Activated CD4-positive, alpha-beta T cell treated with anti-CD3 and anti-CD28 coated beads, Interleukin-2, amount 50 U/mL, for 24 hours (primary cell): ENCODE measurements around the gene TRPV6.

Experiments used
- DNase-seq, 2 donors: peaks; one replicate each; pipeline ENCODE4 v3.0.0-alpha.2; 2020; ENCODE audit warnings: low read depth in 1 of 2, low spot score in 1 of 2

The TRPV6 gene

DNA sequence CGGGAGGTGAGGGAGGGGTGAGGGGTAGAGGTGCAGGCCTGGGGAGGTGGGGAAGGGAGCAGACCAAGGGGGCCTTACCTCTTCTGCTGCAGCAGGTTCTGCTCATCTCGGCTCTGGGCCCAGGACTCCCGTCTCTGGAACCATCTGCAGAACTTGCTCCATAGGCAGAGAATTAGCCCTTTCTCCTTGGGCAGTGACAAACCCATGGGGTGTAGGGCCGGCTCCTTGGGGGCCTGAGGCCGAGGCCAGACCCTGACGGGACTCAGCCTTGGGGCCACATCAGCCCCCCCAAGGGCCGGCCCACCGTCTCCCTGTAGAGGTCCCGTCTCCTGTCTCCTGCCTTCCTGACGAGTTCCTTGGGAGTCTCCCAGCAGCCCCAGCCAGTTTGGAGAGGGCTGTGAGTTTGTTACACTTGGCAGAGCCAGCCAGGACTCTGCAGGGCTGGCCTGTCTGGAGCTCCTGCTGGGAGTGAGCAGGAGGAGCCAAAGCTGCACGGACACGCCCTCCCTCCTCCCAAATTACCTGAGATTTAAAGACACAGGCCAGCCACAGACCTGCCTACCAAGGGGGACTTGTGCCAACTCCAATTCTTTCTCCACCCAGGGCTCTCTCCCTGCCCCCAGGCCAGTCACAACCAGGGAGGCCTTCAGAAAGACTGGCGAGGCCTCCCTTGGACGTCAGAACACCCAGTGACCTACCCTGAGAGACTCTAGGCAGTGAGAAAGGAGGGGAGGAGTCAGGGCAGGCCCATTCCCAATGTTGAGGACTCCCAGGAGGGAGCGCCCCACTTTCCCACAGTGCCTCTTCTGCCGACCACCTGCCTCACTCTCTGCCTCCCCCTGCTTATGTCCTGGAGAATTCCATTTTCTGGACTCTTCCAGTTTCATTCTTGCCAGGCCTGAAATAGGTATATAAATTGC, at the start of gene TRPV6:
TRPV6 (minus strand) TSS at position 435 of the 920 bp plus-strand sequence.
- no peak for DNase-seq

DNA sequence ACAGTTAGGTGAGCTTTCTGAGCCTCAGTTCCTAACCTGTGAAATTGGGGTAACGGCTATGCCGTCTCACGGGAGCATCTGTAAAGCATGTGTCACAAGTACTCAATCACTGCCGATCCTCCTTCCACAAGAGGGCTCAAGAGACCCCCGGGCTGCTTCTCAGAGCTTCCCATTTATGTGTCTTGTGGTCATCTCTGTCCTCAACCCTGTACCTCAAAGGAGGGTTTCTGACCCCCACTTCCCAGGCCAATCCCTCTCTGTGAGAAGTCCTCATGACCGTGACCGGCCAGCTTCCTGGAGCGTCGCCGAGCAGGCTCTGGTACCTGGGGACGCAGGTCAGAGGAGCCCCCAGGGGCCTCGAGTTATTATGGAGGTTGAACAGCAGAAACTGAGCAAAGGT, 48.5 kb upstream of the TRPV6 start:
- no peak for DNase-seq

GRCh38 chr7:142933624-142934023, 48.1 kb upstream of the TRPV6 start, which contains the start of gene TRPV5:
Gene TRPV5 (minus strand): TSS chr7:142933746. CDS start chr7:142933459, 287 bp downstream.
- no peak for DNase-seq

GRCh38 chr7:142933092-142933475, 47.5 kb upstream of the TRPV6 start:
- no peak for DNase-seq

DNA sequence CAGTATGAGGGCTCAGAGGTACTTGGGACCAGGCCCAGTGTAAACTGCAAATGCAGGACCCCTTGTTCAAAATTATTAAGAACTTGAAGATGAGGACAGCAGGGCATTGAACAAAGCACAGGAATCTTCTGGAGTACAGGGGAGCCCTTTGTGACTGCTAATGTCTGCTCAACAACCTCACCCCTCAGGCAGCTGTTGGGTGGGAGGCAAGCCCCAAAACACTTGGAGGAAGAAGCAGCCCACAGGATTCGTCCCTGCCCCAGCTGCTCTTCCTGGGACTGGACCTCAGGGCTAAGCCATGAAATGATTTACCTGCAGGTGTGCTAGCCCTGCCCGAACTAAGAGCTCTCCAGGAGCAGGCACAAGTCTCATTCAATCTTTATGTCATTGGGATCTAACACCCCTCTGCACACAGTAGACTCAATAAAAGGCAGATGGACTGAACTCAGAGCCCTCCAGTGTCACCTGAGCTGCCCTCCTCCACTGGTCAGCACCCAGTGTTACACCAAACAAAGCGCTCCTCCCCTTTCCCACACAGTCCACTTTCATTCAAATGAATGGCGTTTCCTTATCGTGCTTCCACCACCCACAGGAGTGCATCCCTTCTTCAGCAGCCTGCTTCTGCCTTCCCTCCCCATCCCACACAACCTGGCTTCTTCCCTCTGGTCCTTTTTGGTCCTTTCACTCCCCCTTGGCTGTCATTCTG, 47.0 kb upstream of the TRPV6 start:
- DNase-seq: no peak

DNA sequence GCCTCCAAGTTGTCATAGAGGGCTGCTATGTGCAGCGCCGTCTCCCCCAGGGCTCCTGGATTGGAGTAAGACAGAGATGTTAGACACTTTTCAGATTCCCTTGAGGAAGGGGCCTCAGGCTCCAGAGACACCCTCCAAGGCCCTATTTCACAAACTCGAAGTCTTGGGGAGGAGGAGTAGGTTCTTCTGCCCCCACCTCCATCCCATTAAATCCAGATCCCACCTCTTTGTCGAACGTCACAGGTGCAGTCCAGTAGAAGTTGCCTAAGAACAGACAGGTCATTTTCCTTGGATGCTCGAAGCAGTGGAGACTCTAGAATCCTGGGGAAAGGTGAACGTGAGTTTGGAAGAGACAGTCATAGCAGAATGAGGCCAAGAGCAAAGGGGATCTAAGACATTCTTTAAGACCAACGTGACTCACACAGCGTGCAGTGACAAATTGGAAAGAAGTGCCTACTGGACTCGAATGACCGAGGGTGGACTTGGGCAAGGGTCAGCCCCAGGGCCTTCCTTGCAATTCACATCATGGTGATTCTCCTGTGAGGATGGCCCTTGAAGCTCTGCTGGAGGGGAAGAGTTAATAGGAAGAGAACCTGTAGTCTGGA, 44.7 kb upstream of the TRPV6 start:
- DNase-seq: no peak

DNA sequence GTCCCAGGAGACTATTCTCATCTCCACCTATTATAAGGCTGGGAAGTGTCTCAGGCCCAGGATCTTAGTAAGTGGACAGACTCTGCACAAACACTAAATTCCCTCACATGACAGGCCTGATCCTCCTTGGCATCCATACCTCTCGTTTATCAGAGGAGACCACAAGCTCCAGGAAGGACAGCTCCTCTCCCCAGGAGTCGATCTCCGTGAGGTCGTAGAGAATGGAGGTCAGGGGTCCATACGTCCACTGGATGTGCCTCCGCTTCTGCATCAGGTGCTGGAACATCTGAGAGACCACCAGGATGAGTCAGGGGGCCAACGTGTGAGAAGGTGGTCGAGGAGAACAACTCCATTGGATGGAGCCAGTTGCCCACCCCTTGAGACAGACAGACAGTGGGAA, 42.4 kb upstream of the TRPV6 start:
- DNase-seq: no peak

DNA sequence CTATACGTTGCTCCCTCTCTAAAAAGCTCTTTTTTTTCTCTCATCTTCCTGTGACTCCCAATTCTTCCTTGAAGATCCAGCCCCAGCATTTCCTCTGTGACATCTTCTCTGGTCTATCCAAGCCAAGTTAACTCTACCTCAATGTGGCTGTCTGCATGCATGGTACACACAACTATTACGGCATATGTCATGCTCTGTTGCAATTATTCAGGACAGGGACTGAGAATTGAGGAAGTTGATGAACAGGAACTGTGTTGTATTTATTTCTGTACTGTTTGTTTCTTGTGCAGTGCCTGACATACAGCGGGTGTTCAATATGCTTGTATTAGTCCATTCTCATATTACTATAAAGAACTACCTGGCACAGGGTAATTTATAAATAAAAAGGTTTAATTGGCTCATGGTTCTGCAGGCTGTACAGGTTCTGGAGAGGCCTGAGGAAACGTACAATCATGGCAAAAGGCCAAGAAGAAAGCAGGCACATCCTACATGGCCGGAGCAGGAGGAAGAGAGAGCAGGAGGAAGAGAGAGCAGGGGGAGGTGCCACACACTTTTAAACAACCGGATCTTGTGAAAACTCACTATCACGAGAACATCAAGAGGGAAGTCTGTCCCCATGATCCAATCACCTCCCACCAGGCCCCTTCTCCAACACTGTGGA, 41.7 kb upstream of the TRPV6 start:
- DNase-seq: no peak

DNA sequence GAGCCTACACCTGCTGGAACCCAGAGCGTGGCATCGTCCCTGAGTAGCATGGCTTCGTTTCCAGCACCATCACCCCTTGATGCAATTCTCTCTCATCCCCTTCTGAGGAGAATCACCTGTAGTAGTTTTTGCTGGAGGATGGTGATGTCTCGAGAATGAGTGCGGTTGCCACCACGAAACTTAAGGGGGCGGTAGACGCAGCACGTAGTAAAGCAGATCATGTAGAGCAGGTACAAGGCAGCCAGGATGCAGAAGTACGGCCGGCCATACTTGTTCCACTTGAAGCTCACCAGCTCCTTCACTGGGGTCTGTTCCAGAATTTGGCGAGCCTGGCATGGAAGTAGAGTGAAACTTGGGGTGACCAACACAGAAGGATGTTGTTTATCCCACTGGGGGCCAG, 39.9 kb upstream of the TRPV6 start:
- DNase-seq: no peak

- DNase-seq: no peak
Measured at GRCh38 chr7:142923391-142923790, 37.8 kb upstream of the TRPV6 start.

DNA sequence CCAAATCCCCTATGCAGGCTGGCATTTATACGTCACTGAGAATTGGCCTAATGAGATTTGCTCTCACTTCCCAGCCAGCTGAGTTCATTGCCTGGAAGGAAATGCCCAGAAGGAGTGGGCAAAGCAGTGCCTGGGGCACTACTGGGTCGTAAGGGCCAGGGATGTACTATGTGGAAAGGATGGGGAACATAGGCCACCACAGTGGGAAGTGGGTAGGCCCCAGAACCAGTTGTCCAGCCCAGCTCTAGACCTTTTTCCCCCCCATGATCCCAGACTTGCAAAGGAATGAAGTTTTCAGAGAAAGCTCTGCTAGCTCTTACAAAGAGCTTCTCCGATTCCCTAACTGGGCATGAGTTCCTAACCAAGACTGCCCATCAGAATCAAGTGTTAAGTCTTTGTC, 34.1 kb upstream of the TRPV6 start:
- DNase-seq: no peak

GRCh38 chr7:142918901-142919300, 33.4 kb upstream of the TRPV6 start:
- DNase-seq: no peak

- no peak for DNase-seq
Measured at GRCh38 chr7:142917447-142917846, 31.9 kb upstream of the TRPV6 start.

DNA sequence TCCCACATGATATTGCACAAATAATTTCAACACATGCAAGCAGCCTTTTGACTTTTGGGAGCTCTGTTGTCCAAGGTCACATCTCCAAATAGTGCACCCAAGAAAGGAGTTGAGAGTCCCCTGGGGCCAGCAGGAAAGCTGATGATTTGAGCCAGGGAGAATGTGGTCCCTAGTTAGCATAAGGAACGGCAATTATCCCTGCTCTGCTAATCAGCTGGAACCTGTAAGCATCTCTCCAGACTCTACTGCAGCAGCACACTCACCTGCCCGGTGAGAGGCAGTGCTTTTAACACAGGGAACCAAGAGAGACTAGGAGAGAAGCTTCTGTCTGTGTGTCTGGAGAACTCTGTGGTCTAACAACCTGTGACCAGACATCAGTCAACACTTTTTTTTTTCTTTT, 31.0 kb upstream of the TRPV6 start:
- DNase-seq: no peak

- no peak for DNase-seq
Measured at GRCh38 chr7:142915315-142915714, 29.8 kb upstream of the TRPV6 start.

GRCh38 chr7:142914121-142914520, 28.6 kb upstream of the TRPV6 start:
- DNase-seq: no peak

DNA sequence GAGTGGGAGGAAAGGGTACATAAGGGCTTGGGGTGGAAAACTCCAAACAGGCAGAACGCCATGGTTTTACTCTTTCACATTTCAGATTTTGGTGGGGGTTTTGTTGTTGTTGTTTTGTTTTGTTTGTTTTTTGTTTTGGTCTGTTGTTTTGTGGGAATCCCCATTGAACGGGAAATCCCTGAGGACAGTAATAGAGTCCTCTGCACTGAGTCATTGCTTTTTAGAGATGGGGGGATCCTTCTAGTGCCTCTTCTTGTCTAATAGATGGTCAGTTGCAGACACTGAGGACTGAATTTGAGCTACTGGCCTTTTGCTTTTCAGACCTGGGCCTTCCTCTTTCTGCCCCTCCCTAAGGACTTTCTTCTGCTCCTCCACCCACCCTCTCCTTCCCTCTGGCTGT, 28.0 kb upstream of the TRPV6 start:
- no peak for DNase-seq

GRCh38 chr7:142913051-142913450, 27.5 kb upstream of the TRPV6 start:
- DNase-seq: no peak

GRCh38 chr7:142910481-142910880, 24.9 kb upstream of the TRPV6 start:
- DNase-seq: no peak

GRCh38 chr7:142910031-142910433, 24.5 kb upstream of the TRPV6 start:
- no peak for DNase-seq
